ENCODE measurements around the gene IL2RA.

- TF ChIP-seq POLR2A (IDR thresholded peaks at IDR 0.05), result no peak
- no peak for TF ChIP-seq CTCF (IDR thresholded peaks at IDR 0.05)
Observed at GRCh38 chr10:6061056-6061455, 1.1 kb downstream of the IL2RA start.
